PC-3 (cell line): ENCODE data around the gene SEMA3D. TPM values are rescaled to one million over a fixed set of nuclear protein-coding genes. Genes with fewer than 3 reads are reported as not detected.

Source experiments
- ATAC-seq: fragments of 200-7000 bp; cut with Tn5 transposase; 2 replicates; pipeline ENCODE4 v1.9.1; 2020; ENCODE audit warnings: mild to moderate bottlenecking, moderate library complexity
- BruUV-seq: library from RNA; stranded (reverse); fragments of 400-500 nt; replicated peaks from 2 replicates; lab custom pipeline; 2021; lab: Mats Ljungman, UMichigan
- CTCF ChIA-PET: fragments of 300-600 bp; sonication (Branson Sonifier 250); formaldehyde crosslinking; loops from one replicate; lab custom pipeline; 2022; ENCODE audit warnings: antibody characterized with exemption; lab: Charles Lee
- POLR2A ChIA-PET: fragments of 300-600 bp; sonication (Branson Sonifier 250); formaldehyde crosslinking; loops from one replicate; lab custom pipeline; 2022; ENCODE audit warnings: antibody characterized with exemption; ENCODE audit not compliant: unreplicated experiment; lab: Charles Lee
- DNase-seq: peaks from one replicate; pipeline ENCODE4 v3.0.0-alpha.2; 2015
- H2AFZ ChIP-seq: fragments of 300-600 bp; sonication (generic); 2 replicates; pipeline ENCODE4 v1.6.0; 2016; ENCODE audit warnings: antibody characterized with exemption, low read length
- H3F3A ChIP-seq: fragments of 300-600 bp; sonication (generic); one replicate; pipeline ENCODE4 v1.6.0; 2017; ENCODE audit warnings: antibody characterized with exemption, low read length, control low read depth, mild to moderate bottlenecking; ENCODE audit not compliant: unreplicated experiment
- H3K27ac ChIP-seq: fragments of 300-600 bp; sonication (generic); 2 replicates; pipeline ENCODE4 v1.5.1; 2016; ENCODE audit warnings: mild to moderate bottlenecking, low read length
- H3K27me3 ChIP-seq: fragments of 300-600 bp; sonication (generic); 2 replicates; pipeline ENCODE4 v1.6.1; 2016; ENCODE audit warnings: low read length, mixed read lengths
- H3K36me3 ChIP-seq: fragments of 300-600 bp; sonication (generic); 2 replicates; pipeline ENCODE4 v1.6.1; 2016; ENCODE audit warnings: low read depth, mixed run types, low read length, mixed read lengths
- H3K4me1 ChIP-seq: fragments of 300-600 bp; sonication (generic); 2 replicates; pipeline ENCODE4 v1.5.1; 2016; ENCODE audit warnings: low read length; ENCODE audit not compliant: insufficient read depth
- H3K4me2 ChIP-seq: fragments of 300-600 bp; sonication (generic); 2 replicates; pipeline ENCODE4 v1.6.0; 2016; ENCODE audit warnings: low read length
- H3K4me3 ChIP-seq: fragments of 300-600 bp; sonication (generic); 2 replicates; pipeline ENCODE4 v1.5.1; 2016; ENCODE audit warnings: mild to moderate bottlenecking, low read length, mixed read lengths
- H3K79me2 ChIP-seq: fragments of 300-600 bp; sonication (generic); 2 replicates; pipeline ENCODE4 v1.6.1; 2017; ENCODE audit warnings: low read length, mixed read lengths
- H3K9ac ChIP-seq: fragments of 300-600 bp; sonication (generic); 2 replicates; pipeline ENCODE4 v1.6.0; 2016; ENCODE audit warnings: mild to moderate bottlenecking, low read length
- H3K9me2 ChIP-seq: fragments of 300-600 bp; sonication (generic); replicated peaks from 2 replicates; pipeline ENCODE4 v1.6.1; 2016; ENCODE audit warnings: mixed run types, low read length, mixed read lengths
- H3K9me3 ChIP-seq: fragments of 300-600 bp; sonication (generic); 2 replicates; pipeline ENCODE4 v1.6.1; 2016; ENCODE audit warnings: low read length, mixed read lengths
- H4K20me1 ChIP-seq: fragments of 300-600 bp; sonication (generic); 2 replicates; pipeline ENCODE4 v1.6.1; 2016; ENCODE audit warnings: low read length, mixed read lengths
- EZH2 ChIP-seq: fragments of 300-600 bp; sonication (generic); IDR thresholded peaks from one replicate; pipeline ENCODE4 v1.6.1; 2017; ENCODE audit warnings: antibody characterized with exemption, mild to moderate bottlenecking, low read length; ENCODE audit not compliant: unreplicated experiment
- EZH2phosphoT487 ChIP-seq: fragments of 300-600 bp; sonication (generic); IDR thresholded peaks from 2 replicates; pipeline ENCODE4 v1.6.1; 2018; ENCODE audit warnings: mild to moderate bottlenecking, antibody characterized with exemption, low read length, borderline replicate concordance
- intact Hi-C: fragments of 100-400 bp; cut with micrococcal nuclease; formaldehyde crosslinking; loops from 2 replicates; pipeline ENCODE4 v1.9.0; 2023
- total RNA-seq: library from RNA; depleted of rRNA; stranded (reverse); fragments of >200 nt; gene quantifications from 2 replicates; pipeline ENCODE4 v1.2.3, GENCODE V29; 2014
- TF ChIP-seq, protein P1 (sequence below): fragments of 300-600 bp; sonication (generic); conservative IDR thresholded peaks from 2 replicates; pipeline ENCODE4 v1.5.1; 2017; ENCODE audit warnings: antibody characterized with exemption, low read depth, mild to moderate bottlenecking, low read length

Gene SEMA3D
- total RNA-seq, 1 experiment from 2014 or later, result 4.8 TPM

DNA sequence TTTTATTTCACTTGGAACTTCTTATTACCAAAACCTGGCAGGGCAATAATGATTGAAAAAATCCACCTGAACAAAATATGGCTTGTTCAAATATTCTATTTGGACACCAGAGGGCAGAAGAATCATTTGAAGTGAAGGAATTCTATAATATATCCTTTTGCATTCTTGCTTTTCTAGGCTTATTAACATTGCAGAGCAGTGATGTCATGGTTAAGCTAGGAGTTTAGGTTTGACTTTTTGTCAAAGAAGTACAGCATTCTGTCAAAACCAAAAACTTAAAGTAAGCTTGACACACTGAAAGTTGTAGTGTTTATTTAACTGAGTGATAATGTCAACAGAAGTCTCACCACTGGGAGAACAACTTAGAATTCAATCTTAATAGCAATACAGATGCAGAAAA, 156.0 kb downstream of the SEMA3D start:
- ATAC-seq (peak; percentile 92), DNase-seq (peak; percentile 74)
- CTCF ChIA-PET, result interaction anchor here (0.5 to 1.2 kb wide), 6 partner anchors 11 to 1095 kb away, joined by 3 to 12 read pairs (median 4); partner anchors contain the start of gene SEMA3D
- no peaks in the 10 kb centered on the region for H3K79me2 ChIP-seq
- BruUV-seq, result no TSS peak
- POLR2A ChIA-PET, result interaction anchor here (0.5 kb wide), 1 partner anchor 60 kb away, joined by 6 read pairs; no protein-coding TSS in a partner anchor
- no peak overlapping the region for H2AFZ ChIP-seq
- peaks cover 3% of the 10 kb centered on the region for H3K4me1 ChIP-seq
- H3K9me3 ChIP-seq, result no peaks in the 10 kb centered on the region
- no peak overlapping the region for H3K9ac ChIP-seq
- no peak overlapping the region for H3K4me3 ChIP-seq
- H3K36me3 ChIP-seq, result no peaks in the 10 kb centered on the region
- no peaks in the 10 kb centered on the region for H3K9me2 ChIP-seq
- H3K27ac ChIP-seq, result no peak overlapping the region
- H3K27me3 ChIP-seq, result no peaks in the 10 kb centered on the region
- H4K20me1 ChIP-seq, result no peaks in the 10 kb centered on the region
- TF ChIP-seq, protein P1, sequence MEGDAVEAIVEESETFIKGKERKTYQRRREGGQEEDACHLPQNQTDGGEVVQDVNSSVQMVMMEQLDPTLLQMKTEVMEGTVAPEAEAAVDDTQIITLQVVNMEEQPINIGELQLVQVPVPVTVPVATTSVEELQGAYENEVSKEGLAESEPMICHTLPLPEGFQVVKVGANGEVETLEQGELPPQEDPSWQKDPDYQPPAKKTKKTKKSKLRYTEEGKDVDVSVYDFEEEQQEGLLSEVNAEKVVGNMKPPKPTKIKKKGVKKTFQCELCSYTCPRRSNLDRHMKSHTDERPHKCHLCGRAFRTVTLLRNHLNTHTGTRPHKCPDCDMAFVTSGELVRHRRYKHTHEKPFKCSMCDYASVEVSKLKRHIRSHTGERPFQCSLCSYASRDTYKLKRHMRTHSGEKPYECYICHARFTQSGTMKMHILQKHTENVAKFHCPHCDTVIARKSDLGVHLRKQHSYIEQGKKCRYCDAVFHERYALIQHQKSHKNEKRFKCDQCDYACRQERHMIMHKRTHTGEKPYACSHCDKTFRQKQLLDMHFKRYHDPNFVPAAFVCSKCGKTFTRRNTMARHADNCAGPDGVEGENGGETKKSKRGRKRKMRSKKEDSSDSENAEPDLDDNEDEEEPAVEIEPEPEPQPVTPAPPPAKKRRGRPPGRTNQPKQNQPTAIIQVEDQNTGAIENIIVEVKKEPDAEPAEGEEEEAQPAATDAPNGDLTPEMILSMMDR, result peak; percentile 71
- TF ChIP-seq EZH2, result no peak
- no peaks in the 10 kb centered on the region for H3F3A ChIP-seq
- H3K4me2 ChIP-seq, result no peak overlapping the region
- intact Hi-C loops, result loop anchor here (1.0 to 2.0 kb wide), 2 partner anchors 798 to 820 kb away; no protein-coding TSS in a partner anchor

DNA sequence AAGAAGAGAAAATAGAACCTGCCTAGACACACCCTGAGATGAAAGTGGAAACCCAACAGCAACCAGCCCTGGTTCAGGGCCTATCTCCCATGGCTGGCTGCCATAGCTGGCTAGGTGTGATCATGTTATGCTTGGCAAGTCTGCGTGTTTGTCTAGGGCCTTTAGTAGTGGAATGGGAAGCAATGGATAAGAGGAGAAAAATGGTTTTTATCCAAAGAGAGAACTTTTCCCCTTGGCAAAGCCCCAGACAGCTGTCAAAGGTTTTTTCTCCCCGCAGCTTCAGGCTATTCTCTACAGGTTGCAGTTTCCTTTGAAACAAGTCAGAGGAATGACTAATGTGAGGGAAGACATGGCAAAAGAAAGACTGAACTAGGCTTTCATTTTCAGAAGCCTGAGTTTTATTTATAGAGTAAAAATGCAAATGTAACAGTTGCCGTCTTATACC, 161.5 kb downstream of the SEMA3D start:
- peak; percentile 73 for DNase-seq

More for the DNA sequence above, 161.5 kb downstream of the SEMA3D start:
- H3K4me3 ChIP-seq, result 0 out of 2 replicates have a peak overlapping the region, but pooled peaks have one; percentile 19
- H3K79me2 ChIP-seq, result no peaks in the 10 kb centered on the region
- CTCF ChIA-PET, result interaction anchor here (0.8 to 2.2 kb wide), 2 partner anchors 616 to 1089 kb away, joined by 4 to 14 read pairs; no protein-coding TSS in a partner anchor
- no peaks in the 10 kb centered on the region for H3F3A ChIP-seq
- BruUV-seq, result no TSS peak
- no peaks in the 10 kb centered on the region for H3K9me2 ChIP-seq
- POLR2A ChIA-PET, result interaction anchor here (0.6 kb wide), 1 partner anchor 18 kb away, joined by 3 read pairs; no protein-coding TSS in a partner anchor
- intact Hi-C loops, result loop anchor here (10.0 kb wide), 1 partner anchor 651 kb away; no protein-coding TSS in a partner anchor
- H3K4me2 ChIP-seq, result peak overlapping the region; percentile 23
- H3K36me3 ChIP-seq, result no peaks in the 10 kb centered on the region
- peak; percentile 89 for ATAC-seq
- H4K20me1 ChIP-seq, result no peaks in the 10 kb centered on the region
- TF ChIP-seq, protein P1, result no peak
- TF ChIP-seq EZH2 (no peak), EZH2phosphoT487 (no peak)
- no peaks in the 10 kb centered on the region for H3K9me3 ChIP-seq
- no peak overlapping the region for H3K27ac ChIP-seq
- peaks cover 18% of the 10 kb centered on the region for H3K4me1 ChIP-seq
- no peaks in the 10 kb centered on the region for H3K27me3 ChIP-seq
- H3K9ac ChIP-seq, result no peak overlapping the region
- no peak overlapping the region for H2AFZ ChIP-seq
